Hematopoietic multipotent progenitor cell treated with erythropoietin and hydrocortisone succinate and interleukin-3 and kit ligand, for 17 days (in vitro differentiated cells): ENCODE results near the gene ETHE1.
"Not testable (repeated sequence)": the region's sequence is repeated elsewhere in the genome, so short reads cannot be mapped to it uniquely, and the experiment has no call there.

Experiments
- DNase-seq: peaks from one replicate; pipeline ENCODE4 v3.0.0-alpha.2; 2015; ENCODE audit warnings: low spot score

Gene ETHE1

DNA sequence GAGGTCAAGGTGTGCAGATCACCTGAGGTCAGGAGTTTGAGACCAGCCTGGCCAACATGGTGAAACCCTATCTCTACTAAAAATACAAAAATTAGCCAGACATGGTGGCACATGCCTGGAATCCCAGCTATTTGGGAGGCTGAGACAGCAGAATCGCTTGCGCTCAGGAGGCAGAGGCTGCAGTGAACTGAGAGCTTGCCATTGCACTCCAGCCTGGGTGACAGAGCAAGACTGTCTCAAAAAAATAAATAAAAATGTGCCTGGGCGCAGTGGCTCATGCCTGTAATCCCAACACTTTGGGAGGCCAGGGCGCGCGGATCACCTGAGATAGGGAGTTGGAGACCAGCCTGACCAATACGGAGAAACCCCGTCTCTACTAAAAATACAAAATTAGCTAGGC lies 3.3 kb downstream of the ETHE1 start:
- DNase-seq: not testable (repeated sequence)

- no peak for DNase-seq
Measured at GRCh38 chr19:43522929-43523328, 4.1 kb downstream of the ETHE1 start.

DNA sequence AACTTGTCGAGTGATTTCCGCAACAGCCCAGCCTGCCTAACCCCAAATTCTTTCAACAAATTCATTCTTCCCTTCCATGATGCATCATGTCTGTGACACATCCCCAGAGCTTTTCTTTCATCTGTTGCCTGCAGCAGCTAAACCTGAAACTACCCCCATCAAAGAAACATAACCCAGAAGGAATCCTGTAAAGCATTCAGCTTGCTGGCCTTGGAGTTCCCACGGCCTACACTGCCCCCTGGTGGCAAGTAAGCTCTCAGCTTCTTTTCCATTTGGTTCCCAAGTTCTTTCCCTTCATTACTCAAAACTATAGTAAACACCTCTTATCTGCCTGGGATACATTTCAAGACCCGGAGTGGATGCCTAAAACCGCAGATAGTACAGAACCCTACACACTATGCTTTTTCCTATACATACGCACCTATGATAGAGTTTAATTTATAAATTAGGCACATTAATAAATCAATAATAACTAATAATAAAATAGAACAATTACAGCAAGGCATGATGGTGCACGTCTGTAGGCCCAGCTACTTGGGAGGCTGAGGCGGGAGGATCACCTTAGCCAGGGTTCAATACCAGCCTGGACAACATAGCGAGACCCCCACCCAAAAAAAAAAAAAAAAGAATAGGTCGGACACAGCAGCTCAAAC lies 7.4 kb downstream of the ETHE1 start:
- DNase-seq: peak; percentile 87

DNA sequence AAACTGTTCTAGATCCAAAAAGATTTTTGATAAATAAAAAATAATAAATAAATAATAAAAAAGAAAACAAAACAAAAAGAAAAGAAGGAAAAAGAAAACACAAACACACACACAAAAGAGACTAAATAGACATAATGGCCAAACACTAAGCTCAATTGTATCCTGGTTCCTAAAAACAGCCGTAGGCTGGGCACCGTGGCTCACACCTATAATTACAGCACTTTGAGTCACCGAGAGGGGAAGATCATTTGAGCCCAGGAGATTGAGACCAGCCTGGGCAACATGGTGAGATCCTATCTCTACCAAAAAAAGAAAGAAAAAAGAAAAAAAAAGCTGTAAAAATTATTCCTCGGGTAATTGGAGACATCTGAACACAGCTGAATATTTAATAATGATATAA lies 8.9 kb downstream of the ETHE1 start:
- no peak for DNase-seq

DNA sequence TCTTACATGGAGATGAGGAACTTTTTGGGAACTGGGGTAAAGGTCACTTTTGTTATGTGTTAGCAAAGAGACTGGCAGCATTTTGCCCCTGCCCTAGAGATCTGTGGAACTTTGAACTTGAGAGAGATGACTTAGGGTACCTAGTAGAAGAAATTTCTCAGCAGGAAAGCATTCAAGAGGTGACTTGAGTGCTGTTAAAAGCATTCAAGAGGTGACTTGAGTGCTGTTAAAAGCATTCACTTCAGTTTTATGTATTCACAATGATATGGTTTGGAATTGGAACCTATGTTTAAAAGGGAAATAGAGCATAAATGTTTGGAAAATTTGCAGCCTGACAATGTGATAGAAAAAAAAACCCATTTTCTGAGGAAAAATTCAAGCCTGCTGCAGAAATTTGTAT lies 14.6 kb downstream of the ETHE1 start:
- DNase-seq: not testable (repeated sequence)

DNA sequence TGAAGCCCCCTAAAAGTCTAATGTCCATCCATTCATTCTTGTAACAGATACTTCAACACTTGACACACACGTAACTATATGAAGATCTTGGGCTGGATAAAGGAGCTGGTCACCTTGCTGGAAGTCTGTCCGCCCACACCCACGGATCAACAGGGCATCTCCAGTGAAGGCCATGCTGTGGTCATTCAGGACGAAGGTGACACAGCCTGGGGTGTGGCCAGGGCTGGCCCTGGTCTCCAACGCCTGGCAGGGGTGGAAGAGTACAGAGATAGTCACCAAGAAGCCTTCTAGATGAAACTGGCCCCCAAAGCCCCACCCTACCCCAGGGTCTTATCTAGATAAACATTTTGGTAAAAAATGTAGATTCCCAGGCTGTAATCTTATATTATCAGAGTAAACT lies 15.7 kb downstream of the ETHE1 start:
- no peak for DNase-seq

GRCh38 chr19:43510713-43511112 lies 16.3 kb downstream of the ETHE1 start:
- DNase-seq: no peak

DNA sequence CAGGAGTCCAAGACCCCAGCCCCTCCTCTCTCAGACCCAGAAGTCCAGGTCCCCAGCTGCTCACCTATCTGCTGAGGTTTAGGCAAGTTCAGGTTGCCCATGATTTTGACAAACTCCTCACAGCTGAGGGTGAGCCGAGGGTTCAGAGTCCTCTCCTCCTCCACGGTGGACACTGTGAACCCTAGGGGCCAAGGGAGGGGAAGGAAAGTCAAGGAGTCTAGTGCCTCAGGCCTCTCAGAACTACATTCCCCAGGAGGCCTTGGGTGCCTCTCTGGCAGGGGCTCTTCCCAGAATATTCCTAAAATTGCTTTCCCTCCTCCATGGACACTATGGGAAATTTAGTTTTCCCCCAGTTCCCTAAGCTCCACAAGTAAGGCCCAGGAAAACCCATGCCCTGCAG lies 19.1 kb downstream of the ETHE1 start:
- no peak for DNase-seq

- DNase-seq: no peak
Measured at GRCh38 chr19:43506629-43507028, 20.4 kb downstream of the ETHE1 start.

GRCh38 chr19:43505941-43506340 lies 21.1 kb downstream of the ETHE1 start:
- peak; percentile 9 for DNase-seq

GRCh38 chr19:43505186-43505456 lies 21.9 kb downstream of the ETHE1 start:
- DNase-seq: no peak

- DNase-seq: no peak
Measured at GRCh38 chr19:43504426-43505185, 22.4 kb downstream of the ETHE1 start, which contains the start of gene PHLDB3. Gene PHLDB3 (minus strand): TSS chr19:43504746. CDS start chr19:43504118, 628 bp downstream.

- peak; percentile 90 for DNase-seq
Measured at GRCh38 chr19:43503501-43504425, 23.2 kb downstream of the ETHE1 start.

GRCh38 chr19:43502419-43502976 lies 24.5 kb downstream of the ETHE1 start:
- DNase-seq: no peak

DNA sequence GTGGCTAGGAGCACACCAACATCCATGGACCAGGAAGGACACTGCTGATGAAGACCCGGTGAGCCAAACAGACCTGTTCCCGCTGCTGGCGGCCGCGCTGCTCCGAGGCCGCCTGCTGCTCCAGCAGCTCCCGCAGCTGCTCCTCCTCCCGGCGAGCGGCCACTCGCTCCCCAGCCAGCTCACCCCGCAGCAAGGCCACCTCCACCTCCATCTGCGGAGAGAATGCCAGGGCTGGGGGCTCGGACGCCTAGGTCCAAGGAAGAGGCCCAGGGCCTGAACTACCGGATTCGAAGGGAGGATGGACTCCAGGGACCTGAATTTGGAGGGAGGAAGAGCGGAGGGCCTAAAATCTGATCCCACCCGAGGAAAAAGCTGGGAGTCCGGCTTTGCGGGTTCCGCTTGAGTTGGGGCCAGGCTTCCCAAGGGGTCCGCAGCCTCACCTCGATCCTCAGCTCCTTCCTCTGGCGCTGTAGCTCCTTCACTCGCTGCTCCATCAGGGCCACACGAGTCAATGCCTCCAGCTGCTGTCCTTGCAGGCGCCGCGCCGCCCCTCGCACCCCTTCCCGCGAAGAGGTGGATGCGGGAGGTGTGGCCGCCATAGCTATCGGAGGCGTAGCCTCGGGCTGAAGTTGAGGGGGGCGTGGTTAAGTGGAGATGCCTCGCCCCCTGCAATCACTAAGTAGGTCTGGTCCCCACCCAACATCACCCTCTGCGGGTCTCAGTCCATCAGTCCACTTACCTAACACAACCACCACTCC lies 25.2 kb downstream of the ETHE1 start:
- no peak for DNase-seq

DNA sequence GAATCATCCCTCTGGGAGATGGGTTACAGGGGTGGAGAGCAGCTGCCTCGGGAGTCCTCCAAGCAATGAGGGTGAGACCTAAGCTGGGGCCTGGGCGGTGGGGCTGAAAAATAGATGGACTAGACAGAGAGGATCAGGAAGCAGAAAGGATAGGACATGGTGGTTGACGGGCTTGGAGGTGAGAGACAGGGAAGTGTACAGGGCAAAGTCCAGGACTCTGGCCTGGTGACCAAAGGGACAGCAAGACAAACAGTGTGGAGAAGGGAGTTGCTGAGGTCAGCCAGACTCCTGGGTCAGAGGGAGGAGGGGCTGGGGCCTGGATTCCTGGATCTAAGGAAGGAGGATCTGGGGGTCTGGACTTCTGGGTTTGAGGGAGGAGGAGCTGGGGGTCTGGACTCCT lies 28.0 kb downstream of the ETHE1 start:
- no peak for DNase-seq

DNA sequence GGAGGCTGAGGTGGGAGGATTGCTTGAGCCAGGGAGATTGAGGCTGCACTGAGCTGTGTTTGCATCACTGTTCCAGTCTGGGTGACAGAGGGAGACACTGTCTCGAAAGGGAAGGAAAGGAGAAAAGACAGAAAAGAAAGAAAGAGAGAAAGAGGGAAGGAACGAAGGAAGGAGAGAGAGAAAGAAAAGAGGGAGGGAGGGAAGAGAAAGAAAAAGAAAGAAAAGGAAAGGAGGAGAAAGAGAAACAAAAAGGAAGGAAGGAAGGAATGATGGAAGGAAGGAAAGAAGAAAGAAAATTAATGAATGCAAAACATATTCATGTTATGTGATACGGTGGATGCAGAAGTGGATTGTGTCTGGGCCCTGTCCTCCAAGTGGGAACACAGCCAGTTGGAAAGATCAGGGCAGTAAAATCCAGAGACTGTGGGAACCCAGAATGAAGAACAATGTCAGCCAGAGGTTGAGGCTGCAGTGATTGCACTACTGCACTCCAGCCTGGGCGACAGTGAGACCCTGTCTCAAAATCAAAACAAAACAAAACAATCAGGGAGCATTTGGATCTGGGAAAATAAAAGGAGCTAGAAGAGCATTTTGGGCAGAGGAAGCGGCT lies 28.7 kb downstream of the ETHE1 start:
- no peak for DNase-seq

DNA sequence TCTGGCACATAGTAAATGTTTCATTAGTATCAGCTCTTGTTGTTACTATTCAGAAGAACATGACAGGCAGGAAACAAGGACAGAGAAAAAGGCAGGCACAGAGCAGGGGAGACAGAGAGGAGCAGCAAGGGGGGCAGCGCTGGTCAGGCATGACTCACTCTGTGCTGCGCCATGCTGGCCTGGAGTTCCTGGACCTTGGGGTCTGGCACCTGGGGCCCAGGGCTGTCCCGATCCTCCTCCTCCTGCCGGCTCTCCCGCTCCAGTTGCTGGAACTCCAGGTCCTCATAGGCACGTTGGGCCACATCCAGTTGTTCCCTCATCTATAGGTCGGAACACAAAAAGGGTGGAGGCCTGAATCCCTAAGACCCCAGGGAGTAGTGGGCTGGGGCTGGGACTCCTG lies 30.0 kb downstream of the ETHE1 start:
- DNase-seq: no peak

GRCh38 chr19:43495082-43495481 lies 31.9 kb downstream of the ETHE1 start:
- no peak for DNase-seq

DNA sequence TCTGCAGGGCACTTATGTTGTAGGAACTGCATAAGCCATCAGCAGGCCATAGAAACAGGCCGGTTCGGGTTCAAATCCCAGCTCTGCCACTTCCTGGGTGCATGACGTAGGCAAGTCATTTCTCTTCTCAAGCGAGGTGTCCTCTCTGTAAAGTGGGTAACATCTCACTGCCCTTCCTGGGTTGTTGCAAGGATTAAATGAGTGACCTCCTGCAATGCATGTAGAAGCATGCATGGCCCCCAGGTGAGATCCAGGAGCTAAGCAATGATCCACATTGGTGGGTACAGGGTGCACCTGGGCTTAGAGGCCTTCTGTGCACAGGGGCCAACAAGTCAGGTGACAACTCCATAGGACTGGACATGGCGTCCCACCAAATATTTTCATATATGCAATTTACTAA lies 36.2 kb downstream of the ETHE1 start:
- DNase-seq: no peak

DNA sequence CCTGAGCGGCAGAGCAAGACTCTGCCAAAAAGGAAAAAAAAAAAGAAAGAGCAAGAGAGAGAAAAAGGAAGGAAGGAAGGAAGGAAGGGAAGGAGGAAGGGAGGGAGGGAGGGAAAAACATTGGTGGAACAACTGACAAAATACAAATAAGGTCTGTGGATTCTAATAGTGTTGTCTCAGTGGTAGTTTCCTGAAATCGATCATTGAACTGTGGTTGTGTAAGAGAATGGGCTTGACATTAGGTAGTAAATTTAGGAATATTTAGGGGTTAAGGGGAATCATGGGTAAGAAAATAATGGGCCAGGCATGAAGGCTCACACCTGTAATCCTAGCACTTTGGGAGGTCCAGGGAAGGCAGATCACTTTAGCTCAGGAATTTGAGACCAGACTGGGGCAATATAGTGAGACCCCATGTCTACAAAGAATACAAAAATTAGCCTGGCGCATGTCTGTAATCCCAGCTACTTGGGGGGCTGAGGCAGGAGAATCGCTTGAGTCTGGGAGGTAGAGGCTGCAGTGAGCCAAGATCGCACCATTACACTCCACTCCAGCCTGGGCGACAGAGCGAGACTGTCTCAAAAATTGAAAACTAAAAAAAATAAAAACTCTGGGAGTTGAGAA lies 36.9 kb downstream of the ETHE1 start:
- DNase-seq: no peak
